Brain pericyte (primary cell): ENCODE measurements around the gene INKA2.
A peak's percentile ranks its signal among the peaks of the same experiment; 100 is the strongest.

Source experiments
- DNase-seq: peaks from one replicate; pipeline ENCODE4 v3.0.0-alpha.2; 2012; ENCODE audit warnings: low read depth, low spot score

The INKA2 gene

GRCh38 chr1:111704240-111704639 lies 35.0 kb downstream of the INKA2 start:
- DNase-seq: no peak

DNA sequence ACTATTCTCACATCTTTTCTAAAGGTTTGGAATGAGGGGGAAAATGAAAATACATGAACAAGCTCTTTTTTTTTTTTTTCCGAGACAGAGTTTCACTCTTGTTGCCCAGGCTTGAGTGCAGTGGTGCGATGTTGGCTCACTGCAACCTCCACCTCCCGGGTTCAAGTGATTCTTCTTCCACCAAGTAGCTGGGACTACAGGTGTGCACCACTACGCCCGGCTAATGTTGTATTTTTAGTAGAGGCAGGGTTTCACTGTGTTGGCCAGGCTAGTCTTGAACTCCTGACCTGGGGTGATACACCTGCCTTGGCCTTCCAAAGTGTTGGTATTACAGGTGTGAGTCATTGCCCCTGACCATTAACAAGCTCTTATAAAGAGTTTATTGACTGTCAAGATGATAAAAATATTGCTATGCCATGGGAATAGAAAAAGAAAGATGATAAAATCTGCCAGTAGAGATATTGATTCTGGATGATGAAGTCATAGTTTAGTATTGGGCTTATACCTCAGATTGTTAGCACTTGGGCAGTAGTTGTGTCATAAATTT lies 36.6 kb downstream of the INKA2 start:
- no peak for DNase-seq

DNA sequence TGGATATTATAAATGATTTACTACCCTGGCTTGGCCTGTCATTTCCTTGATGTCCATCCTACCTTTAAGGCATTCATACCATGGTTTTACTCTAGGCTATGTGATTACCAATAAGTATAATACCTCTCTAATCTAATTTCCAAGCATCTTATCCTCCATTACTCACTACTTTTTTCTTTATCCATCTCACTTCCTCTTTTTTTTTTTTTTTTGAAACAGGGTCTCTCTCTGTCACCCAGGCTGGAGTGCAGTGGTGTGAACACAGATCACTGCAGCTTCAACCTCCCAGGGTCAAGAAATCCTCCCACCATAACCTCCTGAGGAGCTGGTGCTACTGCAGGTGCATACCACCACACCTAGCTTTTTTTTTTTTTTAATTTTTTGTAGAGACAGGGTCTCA lies 39.9 kb downstream of the INKA2 start:
- DNase-seq: no peak

- DNase-seq: no peak
These were observed 42.9 kb downstream of the INKA2 start for GRCh38 chr1:111696330-111696729.

GRCh38 chr1:111695801-111696200 lies 43.4 kb downstream of the INKA2 start:
- DNase-seq: no peak

DNA sequence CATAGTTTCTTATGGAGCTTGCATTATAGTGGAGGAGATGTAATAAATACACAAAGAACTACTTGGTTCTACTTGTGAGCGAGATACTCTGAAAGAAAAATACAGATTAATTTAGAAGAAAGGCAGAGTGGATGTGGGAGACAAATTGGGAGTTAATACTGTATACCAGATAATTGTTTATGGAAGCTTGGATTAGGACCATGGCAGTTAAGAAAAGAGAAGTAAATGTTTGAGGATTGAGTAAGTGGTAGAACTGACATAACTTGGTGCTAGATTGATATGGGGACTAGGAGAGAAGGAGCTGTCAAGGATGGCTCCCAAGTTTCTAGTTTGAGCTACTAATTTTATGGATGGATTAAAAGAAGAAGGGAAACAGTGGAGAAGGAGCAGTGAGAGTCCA lies 47.3 kb downstream of the INKA2 start:
- DNase-seq: no peak

DNA sequence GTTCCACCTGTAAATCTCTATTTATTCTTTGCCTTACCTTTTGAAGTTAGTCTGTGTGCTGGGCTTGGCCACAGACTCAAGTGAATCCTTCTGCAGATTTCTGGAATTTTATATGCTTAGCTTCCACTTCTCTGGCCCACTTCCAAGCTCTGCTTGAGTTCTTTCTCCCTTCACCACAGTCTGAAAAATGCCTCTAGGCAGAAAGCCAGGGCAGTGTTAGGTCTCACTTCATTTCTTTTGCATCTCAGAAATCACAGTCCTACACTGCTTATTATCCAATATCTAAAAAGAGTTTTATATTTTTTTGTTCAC lies 48.9 kb downstream of the INKA2 start:
- peak; percentile 64 for DNase-seq
